ENCODE results near the gene BTNL3.
A peak's percentile ranks its signal among the peaks of the same experiment; 100 is the strongest.

The BTNL3 gene

DNA sequence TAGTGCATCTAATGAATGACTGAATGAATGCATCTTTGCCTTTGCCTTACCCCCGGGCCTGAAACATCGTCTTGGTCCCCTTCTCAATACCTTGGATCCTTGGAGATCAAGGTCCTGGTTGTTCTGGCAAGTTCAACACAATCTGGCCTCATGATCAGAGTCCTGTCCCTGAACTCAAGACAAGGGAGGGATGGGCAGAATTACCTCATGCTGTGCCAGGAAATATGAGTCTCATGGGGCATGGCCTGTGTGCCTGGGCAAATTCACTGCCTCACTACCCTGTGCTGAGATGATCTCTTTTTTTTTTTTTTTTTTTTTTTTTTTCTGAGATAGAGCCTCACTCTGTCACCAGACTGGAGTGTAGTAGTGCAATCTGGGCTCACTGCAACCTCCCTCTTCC is 630 bp upstream of the BTNL3 start:
- Histone ChIP-seq H3K79me2 (ENCODE audit: low read length) (no peaks in the 10 kb centered on the region), H3K4me3 (ENCODE audit: low read length) (no peak overlapping the region)
- TF ChIP-seq CTCF (IDR thresholded peaks at IDR 0.05; ENCODE audit: low read depth, low read length) (no peak), EZH2phosphoT487 (IDR thresholded peaks at IDR 0.05; ENCODE audit: low read depth) (no peak)

DNA sequence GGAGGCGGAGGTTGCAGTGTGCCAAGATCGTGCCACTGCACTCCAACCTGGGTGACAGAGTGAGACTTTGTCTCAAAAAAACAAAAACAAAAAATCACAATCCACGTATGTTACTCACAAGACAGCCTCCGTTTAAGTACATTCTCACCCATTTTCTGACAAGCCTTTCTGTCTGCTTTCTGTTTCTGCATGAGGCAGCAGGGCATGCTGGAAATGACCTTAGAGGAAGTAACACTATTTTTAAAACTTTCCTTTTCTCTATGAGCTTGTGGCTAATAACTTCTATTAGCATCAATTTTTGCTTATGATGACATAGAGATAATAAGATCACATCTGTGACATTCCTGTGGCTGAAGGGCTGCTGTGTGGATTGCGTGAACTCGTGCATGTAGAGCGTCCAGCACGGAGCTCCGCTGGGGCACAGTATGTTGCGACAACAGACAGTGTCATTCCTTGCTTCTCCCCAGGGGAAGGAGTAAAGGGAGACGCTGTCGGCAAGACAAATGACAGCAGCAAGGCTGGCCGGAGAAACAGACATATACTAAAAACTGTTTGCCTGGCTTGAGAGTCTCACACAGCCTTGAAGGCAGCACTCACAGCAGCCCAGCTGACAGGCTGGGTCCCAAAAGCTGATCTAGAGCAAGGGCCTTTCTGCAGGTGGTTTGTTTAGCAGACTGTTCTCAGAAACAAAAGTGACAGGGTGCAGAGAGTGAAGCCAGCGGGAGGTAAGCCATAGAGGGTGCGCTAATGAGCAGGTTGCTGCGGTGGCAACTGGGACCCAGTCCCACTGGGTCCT is 1.6 kb downstream of the BTNL3 start:
- no peaks in the 10 kb centered on the region for H3K36me3 ChIP-seq (replicated peaks; ENCODE audit: low read depth, low read length)
- H3K79me2 ChIP-seq (ENCODE audit: low read length), result no peaks in the 10 kb centered on the region
- H3K4me1 ChIP-seq (ENCODE audit: low read length), result no peaks in the 10 kb centered on the region
- H3K27ac ChIP-seq (ENCODE audit: low read length), result no peak overlapping the region
- H3K4me2 ChIP-seq (ENCODE audit: low read length), result peak overlapping the region; percentile 34
- no peaks in the 10 kb centered on the region for H4K20me1 ChIP-seq (ENCODE audit: insufficient read depth, low read length)
- no peak overlapping the region for H2AFZ ChIP-seq (ENCODE audit: low read depth, low read length)
- H3K27me3 ChIP-seq (ENCODE audit: low read depth, low read length), result no peaks in the 10 kb centered on the region
- TF ChIP-seq EZH2phosphoT487 (IDR thresholded peaks at IDR 0.05; ENCODE audit: low read depth), result no peak
- TF ChIP-seq CTCF (IDR thresholded peaks at IDR 0.05; ENCODE audit: low read depth, low read length), result no peak
- peak overlapping the region; percentile 45; the same call in 1 of the 2 replicates for H3K4me3 ChIP-seq (ENCODE audit: low read length)
- no peak overlapping the region for H3K9ac ChIP-seq (ENCODE audit: low read length)
- no peaks in the 10 kb centered on the region for H3K9me3 ChIP-seq (ENCODE audit: insufficient read depth, low read length)

More for the DNA sequence above, 630 bp upstream of the BTNL3 start:
- H4K20me1 ChIP-seq (ENCODE audit: insufficient read depth, low read length), result no peaks in the 10 kb centered on the region
- H3K27ac ChIP-seq (ENCODE audit: low read length), result no peak overlapping the region
- no peaks in the 10 kb centered on the region for H3K4me1 ChIP-seq (ENCODE audit: low read length)
- no peak overlapping the region for H2AFZ ChIP-seq (ENCODE audit: low read depth, low read length)
- H3K36me3 ChIP-seq (replicated peaks; ENCODE audit: low read depth, low read length), result no peaks in the 10 kb centered on the region
- H3K9ac ChIP-seq (ENCODE audit: low read length), result no peak overlapping the region
- H3K4me2 ChIP-seq (ENCODE audit: low read length), result no peak overlapping the region
- H3K9me3 ChIP-seq (ENCODE audit: insufficient read depth, low read length), result no peaks in the 10 kb centered on the region
- H3K27me3 ChIP-seq (ENCODE audit: low read depth, low read length), result no peaks in the 10 kb centered on the region

GRCh38 chr5:180990882-180991242 is 2.2 kb downstream of the BTNL3 start:
- no peak overlapping the region for H3K4me2 ChIP-seq (ENCODE audit: low read length)
- no peak overlapping the region for H3K9ac ChIP-seq (ENCODE audit: low read length)
- H3K36me3 ChIP-seq (replicated peaks; ENCODE audit: low read depth, low read length), result no peaks in the 10 kb centered on the region
- no peaks in the 10 kb centered on the region for H4K20me1 ChIP-seq (ENCODE audit: insufficient read depth, low read length)
- no peak overlapping the region for H3K4me3 ChIP-seq (ENCODE audit: low read length)
- no peaks in the 10 kb centered on the region for H3K27me3 ChIP-seq (ENCODE audit: low read depth, low read length)
- H3K27ac ChIP-seq (ENCODE audit: low read length), result no peak overlapping the region
- no peak overlapping the region for H2AFZ ChIP-seq (ENCODE audit: low read depth, low read length)
- TF ChIP-seq CTCF (IDR thresholded peaks at IDR 0.05; ENCODE audit: low read depth, low read length) (no peak), EZH2phosphoT487 (IDR thresholded peaks at IDR 0.05; ENCODE audit: low read depth) (no peak)
- no peaks in the 10 kb centered on the region for H3K9me3 ChIP-seq (ENCODE audit: insufficient read depth, low read length)
- H3K79me2 ChIP-seq (ENCODE audit: low read length), result no peaks in the 10 kb centered on the region
- H3K4me1 ChIP-seq (ENCODE audit: low read length), result no peaks in the 10 kb centered on the region

DNA sequence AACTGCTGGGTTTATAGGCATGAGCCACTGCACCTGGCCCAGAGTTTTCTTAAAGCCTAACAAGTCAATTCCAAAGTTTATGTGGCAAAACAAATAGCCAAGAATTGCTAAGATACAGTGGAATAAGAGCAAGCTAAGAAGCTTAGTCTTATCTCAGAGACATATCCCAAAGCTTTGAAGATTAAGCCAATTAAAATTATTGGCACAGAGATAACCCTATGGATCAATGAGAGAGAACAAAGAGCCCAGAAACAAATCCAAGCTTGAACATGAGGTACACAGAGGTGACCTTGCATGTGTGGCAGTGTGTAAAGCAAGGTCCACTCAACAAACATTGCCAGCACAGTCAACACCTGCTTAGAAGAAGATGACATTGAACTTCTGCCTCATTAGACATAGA is 13.3 kb downstream of the BTNL3 start:
- no peaks in the 10 kb centered on the region for H4K20me1 ChIP-seq (ENCODE audit: insufficient read depth, low read length)
- no peaks in the 10 kb centered on the region for H3K79me2 ChIP-seq (ENCODE audit: low read length)
- H2AFZ ChIP-seq (ENCODE audit: low read depth, low read length), result no peak overlapping the region
- H3K4me3 ChIP-seq (ENCODE audit: low read length), result no peak overlapping the region
- no peak for TF ChIP-seq EZH2phosphoT487 (IDR thresholded peaks at IDR 0.05; ENCODE audit: low read depth)
- H3K9ac ChIP-seq (ENCODE audit: low read length), result no peak overlapping the region
- H3K36me3 ChIP-seq (replicated peaks; ENCODE audit: low read depth, low read length), result no peaks in the 10 kb centered on the region
- H3K4me1 ChIP-seq (ENCODE audit: low read length), result no peaks in the 10 kb centered on the region
- H3K4me2 ChIP-seq (ENCODE audit: low read length), result no peak overlapping the region
- H3K27me3 ChIP-seq (ENCODE audit: low read depth, low read length), result no peaks in the 10 kb centered on the region
- H3K27ac ChIP-seq (ENCODE audit: low read length), result no peak overlapping the region
- no peaks in the 10 kb centered on the region for H3K9me3 ChIP-seq (ENCODE audit: insufficient read depth, low read length)
